Activated naive CD4-positive, alpha-beta T cell treated with anti-CD3 and anti-CD28 coated beads, Interleukin-2, amount 10 ng/mL, durations not matched to agents 7 days and 5 days (primary cell): ENCODE results near the gene ZNF57.
"Not testable (repeated sequence)": the region's sequence is repeated elsewhere in the genome, so short reads cannot be mapped to it uniquely, and the experiment has no call there.

Experiments used
- CTCF ChIA-PET: fragments of 350-600 bp; sonication (Branson Sonifier 250); formaldehyde crosslinking; loops from one replicate; lab custom pipeline; 2021; ENCODE audit warnings: antibody characterized with exemption; lab: Charles Lee
- DNase-seq: peaks from one replicate; pipeline ENCODE4 v3.0.0-alpha.2; 2020
- H3K27ac Mint-ChIP-seq: one replicate; pipeline ENCODE4 v1.8.0; 2021; ENCODE audit warnings: mild to moderate bottlenecking, moderate library complexity, mixed read lengths
- H3K27me3 Mint-ChIP-seq: one replicate; pipeline ENCODE4 v1.8.0; 2021; ENCODE audit warnings: mild to moderate bottlenecking, mixed read lengths
- H3K36me3 Mint-ChIP-seq: one replicate; pipeline ENCODE4 v1.8.0; 2021; ENCODE audit warnings: mixed read lengths
- H3K4me1 Mint-ChIP-seq: one replicate; pipeline ENCODE4 v1.8.0; 2021; ENCODE audit warnings: mixed read lengths
- H3K4me3 Mint-ChIP-seq: one replicate; pipeline ENCODE4 v1.8.0; 2021; ENCODE audit warnings: mild to moderate bottlenecking, moderate library complexity, mixed read lengths
- H3K9me3 Mint-ChIP-seq: one replicate; pipeline ENCODE4 v1.8.0; 2021; ENCODE audit warnings: mixed read lengths

Gene ZNF57

DNA sequence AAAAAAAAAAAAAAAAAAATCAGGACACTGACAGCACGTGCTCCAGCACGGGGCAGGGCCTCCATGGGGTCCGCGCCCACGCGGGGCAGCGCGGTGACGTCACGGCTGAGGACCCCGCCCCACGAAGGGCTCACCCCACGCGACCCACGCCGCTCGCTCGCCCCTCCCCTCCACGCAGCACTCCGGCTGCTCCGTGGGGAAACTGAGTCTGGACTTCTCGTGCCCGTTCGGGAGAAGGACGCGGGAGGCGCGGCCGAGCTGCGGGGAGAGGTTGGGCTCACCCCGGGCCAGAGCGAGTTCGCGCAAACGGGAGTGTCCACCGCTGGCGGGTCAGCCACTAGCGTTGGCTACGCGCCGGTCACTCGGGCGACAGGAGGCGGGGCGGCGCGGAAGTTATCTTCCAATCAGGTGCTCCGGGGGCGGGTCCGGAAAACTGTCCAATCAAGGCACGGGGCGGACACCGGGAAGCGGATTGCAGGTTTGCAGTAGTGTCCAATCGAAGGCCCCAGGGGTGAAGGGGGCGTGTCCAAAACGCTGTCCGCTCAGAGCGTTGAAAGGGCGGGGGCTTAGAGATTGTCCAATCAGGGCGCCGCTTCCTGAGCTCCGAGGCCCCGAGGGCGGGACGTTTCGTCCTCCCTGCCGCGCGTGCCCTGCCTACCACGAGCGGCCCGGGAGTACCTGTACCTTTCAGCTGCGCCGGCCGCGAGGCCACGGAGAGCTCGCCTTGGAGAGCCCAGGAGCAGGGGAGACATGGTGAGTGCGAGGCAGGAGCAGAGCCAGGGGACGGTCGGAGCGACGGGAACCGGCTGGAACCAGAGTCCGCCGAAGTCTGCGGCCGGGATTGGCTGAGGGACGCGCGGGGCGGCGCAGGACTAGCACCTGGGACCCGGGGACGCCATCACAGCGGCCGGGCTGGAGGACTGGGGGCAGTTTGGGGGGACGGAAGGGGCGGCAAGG, at the start of gene ZNF57:
ZNF57 (plus strand) TSS at position 633 of the 957 bp plus-strand sequence; CDS start at position 751, 118 bp downstream.
- CTCF ChIA-PET, result interaction anchor here (0.5 to 1.0 kb wide), 3 partner anchors 13 to 318 kb away, joined by 3 to 6 read pairs (median 3); no protein-coding TSS in a partner anchor
- H3K36me3 Mint-ChIP-seq, result peaks cover 6% of the 10 kb centered on the region
- DNase-seq, result peak; percentile 99
- H3K9me3 Mint-ChIP-seq, result peaks cover 22% of the 10 kb centered on the region
- peak within 1 kb of the TSS; percentile 100 for H3K4me3 Mint-ChIP-seq
- peaks cover 5% of the 10 kb centered on the region for H3K27me3 Mint-ChIP-seq
- H3K4me1 Mint-ChIP-seq, result peaks cover 27% of the 10 kb centered on the region
- H3K27ac Mint-ChIP-seq, result peak within 1 kb of the TSS; percentile 94

- Mint-ChIP-seq H3K9me3 (peaks cover 65% of the 10 kb centered on the region), H3K4me1 (peaks cover 25% of the 10 kb centered on the region), H3K4me3 (no peak overlapping the region), H3K27ac (no peak overlapping the region), H3K36me3 (peaks cover 58% of the 10 kb centered on the region), H3K27me3 (no peaks in the 10 kb centered on the region)
- CTCF ChIA-PET, result no interaction called here
- no peak for DNase-seq
Measured at GRCh38 chr19:2852598-2852997, 48.1 kb upstream of the ZNF57 start.

DNA sequence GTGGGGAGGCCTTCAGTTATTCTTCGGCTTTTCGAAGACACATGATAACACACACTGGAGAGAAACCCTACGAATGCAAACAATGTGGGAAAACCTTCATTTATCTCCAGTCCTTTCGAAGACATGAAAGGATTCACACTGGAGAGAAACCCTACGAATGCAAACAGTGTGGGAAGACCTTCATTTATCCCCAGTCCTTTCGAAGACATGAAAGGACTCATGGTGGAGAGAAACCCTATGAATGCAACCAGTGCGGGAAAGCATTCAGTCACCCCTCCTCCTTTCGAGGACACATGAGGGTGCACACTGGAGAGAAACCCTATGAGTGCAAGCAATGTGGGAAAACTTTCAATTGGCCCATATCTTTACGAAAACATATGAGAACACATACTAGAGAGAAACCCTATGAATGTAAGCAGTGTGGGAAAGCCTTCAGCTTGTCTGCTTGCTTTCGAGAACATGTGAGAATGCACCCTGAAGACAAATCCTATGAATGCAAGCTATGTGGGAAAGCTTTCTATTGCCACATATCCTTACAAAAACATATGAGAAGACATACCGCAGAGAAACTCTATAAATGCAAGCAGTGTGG, 47.6 kb upstream of the ZNF57 start:
- H3K4me3 Mint-ChIP-seq, result no peak overlapping the region
- no peaks in the 10 kb centered on the region for H3K27me3 Mint-ChIP-seq
- peaks cover 58% of the 10 kb centered on the region for H3K36me3 Mint-ChIP-seq
- peaks cover 67% of the 10 kb centered on the region for H3K9me3 Mint-ChIP-seq
- CTCF ChIA-PET, result no interaction called here
- no peak for DNase-seq
- H3K4me1 Mint-ChIP-seq, result peaks cover 25% of the 10 kb centered on the region
- H3K27ac Mint-ChIP-seq, result no peak overlapping the region

- no peaks in the 10 kb centered on the region for H3K27me3 Mint-ChIP-seq
- H3K4me3 Mint-ChIP-seq, result no peak overlapping the region
- peaks cover 21% of the 10 kb centered on the region for H3K4me1 Mint-ChIP-seq
- CTCF ChIA-PET, result no interaction called here
- H3K27ac Mint-ChIP-seq, result no peak overlapping the region
- peaks cover 59% of the 10 kb centered on the region for H3K36me3 Mint-ChIP-seq
- DNase-seq, result no peak
- peaks cover 75% of the 10 kb centered on the region for H3K9me3 Mint-ChIP-seq
Measured at GRCh38 chr19:2854849-2855248, 45.9 kb upstream of the ZNF57 start.

DNA sequence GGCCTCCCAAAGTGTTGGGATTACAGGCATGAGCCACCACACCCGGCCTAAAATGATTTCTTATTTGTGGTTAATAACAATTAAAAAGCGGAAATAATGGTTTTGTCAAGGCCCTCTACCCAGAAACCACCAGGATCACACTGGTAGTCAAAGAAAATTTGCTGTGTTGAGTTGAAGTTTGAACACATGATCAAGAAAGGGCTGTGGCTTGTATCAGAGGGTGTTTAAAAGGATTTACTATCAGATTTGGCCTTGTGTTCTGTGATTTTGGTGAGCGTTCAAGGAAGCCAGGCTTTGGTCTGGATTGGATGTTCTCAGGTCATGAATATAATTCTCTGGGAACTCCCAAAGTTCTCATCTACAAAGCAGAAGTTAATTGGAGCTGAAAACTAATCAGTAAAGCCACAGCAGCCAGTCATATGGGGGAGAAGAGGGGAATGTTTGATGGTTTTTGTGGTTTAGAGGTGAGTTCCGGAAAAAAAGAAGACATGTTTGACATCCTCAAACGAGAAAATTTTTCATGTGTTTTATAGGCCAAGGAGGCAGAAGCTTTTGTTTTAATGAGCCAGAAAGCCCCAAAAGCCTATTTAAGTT, 44.2 kb upstream of the ZNF57 start:
- H3K36me3 Mint-ChIP-seq, result peaks cover 43% of the 10 kb centered on the region
- peak overlapping the region; percentile 84 for H3K27ac Mint-ChIP-seq
- CTCF ChIA-PET, result no interaction called here
- DNase-seq, result no peak
- H3K27me3 Mint-ChIP-seq, result no peaks in the 10 kb centered on the region
- H3K4me1 Mint-ChIP-seq, result peaks cover 13% of the 10 kb centered on the region
- peaks cover 64% of the 10 kb centered on the region for H3K9me3 Mint-ChIP-seq
- H3K4me3 Mint-ChIP-seq, result no peak overlapping the region

DNA sequence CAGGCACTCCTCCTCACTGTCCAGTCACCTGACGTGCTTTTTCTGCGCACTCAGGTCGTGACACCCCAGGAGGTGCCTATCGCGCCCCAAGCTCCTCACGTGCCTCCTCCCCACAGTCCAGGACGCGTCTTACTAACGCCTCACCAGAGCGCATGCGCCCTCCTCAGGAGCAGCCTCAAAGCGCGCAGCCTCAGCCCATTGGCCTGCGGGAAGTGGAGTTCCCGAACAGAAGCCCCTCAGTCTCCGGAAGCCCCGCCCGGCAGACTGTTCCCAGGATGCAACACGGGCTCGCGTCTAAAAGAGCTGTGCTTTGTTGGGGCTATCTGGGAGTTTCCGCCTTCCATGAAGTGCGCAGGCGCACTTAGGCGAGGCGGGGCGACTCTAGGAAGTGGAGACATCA, 41.9 kb upstream of the ZNF57 start:
- CTCF ChIA-PET, result no interaction called here
- no peak overlapping the region for H3K4me3 Mint-ChIP-seq
- no peak for DNase-seq
- peaks cover 13% of the 10 kb centered on the region for H3K4me1 Mint-ChIP-seq
- H3K27me3 Mint-ChIP-seq, result no peaks in the 10 kb centered on the region
- H3K9me3 Mint-ChIP-seq, result peaks cover 49% of the 10 kb centered on the region
- H3K36me3 Mint-ChIP-seq, result peaks cover 23% of the 10 kb centered on the region
- H3K27ac Mint-ChIP-seq, result no peak overlapping the region

DNA sequence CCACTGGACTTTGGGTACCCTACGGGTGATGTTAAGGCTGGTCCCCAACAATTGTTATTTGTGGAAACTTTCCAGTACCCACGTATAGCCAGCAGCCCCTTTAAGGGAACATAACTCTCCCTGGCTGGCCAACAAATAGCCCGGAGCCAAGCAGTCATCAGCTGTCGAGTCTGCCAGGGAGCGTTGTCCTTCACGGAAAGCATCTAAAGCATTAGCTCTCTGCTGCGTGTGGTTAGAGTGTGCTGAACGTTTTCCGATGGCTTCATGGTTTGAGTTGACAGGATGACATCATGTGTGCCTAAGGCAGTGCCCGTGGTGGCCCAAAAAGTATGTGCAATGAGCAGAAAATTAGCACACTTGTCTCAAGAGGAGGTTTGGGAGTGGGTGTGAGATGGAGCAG, 36.9 kb upstream of the ZNF57 start:
- Mint-ChIP-seq H3K4me3 (no peak overlapping the region), H3K27me3 (no peaks in the 10 kb centered on the region), H3K4me1 (no peaks in the 10 kb centered on the region), H3K36me3 (peaks cover 4% of the 10 kb centered on the region), H3K9me3 (peaks cover 24% of the 10 kb centered on the region), H3K27ac (no peak overlapping the region)
- CTCF ChIA-PET, result no interaction called here
- no peak for DNase-seq

DNA sequence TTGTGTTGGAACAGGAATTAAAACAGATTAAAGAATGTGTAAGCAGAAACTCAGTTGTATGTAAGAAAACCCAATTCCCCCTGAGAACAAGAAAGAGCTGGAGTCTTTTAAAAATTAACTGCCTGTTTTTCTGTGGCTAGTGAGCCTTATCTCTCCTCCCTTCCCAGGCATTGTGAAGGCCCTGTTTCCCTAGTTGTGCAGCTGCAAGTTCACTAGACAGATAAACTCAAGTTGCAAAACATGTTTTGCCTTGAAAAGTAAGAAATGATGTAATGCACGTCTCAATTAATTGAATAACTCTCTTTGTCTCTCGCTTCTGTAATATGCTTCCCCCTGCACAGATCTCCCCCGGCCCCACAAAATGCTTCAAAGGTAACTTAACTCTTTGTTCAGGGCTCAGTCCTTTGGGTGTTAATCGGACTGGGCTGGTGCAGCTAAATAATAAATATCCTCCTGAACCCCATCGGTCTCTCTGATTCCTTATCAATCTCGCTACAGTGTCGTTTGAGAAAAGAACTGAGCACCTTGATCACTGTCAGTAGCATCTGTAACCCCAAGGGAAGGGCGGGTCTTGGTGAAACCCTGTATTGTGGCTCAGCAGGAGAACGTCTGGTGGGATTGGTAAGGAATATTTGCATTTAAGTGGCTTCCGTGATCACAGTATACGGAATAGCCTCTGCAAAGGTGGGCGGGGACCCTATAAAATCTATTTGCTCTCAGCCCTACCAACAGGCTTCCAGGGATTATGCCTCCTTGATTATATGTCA, 35.2 kb upstream of the ZNF57 start:
- H3K36me3 Mint-ChIP-seq, result peaks cover 4% of the 10 kb centered on the region
- no peak for DNase-seq
- H3K9me3 Mint-ChIP-seq, result peaks cover 15% of the 10 kb centered on the region
- CTCF ChIA-PET, result no interaction called here
- no peaks in the 10 kb centered on the region for H3K4me1 Mint-ChIP-seq
- no peaks in the 10 kb centered on the region for H3K27me3 Mint-ChIP-seq
- H3K27ac Mint-ChIP-seq, result no peak overlapping the region
- no peak overlapping the region for H3K4me3 Mint-ChIP-seq

- Mint-ChIP-seq H3K36me3 (peaks cover 4% of the 10 kb centered on the region), H3K4me3 (no peak overlapping the region), H3K9me3 (peaks cover 19% of the 10 kb centered on the region), H3K27ac (no peak overlapping the region), H3K4me1 (no peaks in the 10 kb centered on the region), H3K27me3 (no peaks in the 10 kb centered on the region)
- DNase-seq, result no peak
- CTCF ChIA-PET, result no interaction called here
Measured at GRCh38 chr19:2866495-2867024, 34.2 kb upstream of the ZNF57 start.

GRCh38 chr19:2867025-2867991, 33.4 kb upstream of the ZNF57 start, which contains the start of gene ZNF556:
Gene ZNF556 (plus strand): TSS chr19:2867335. CDS start chr19:2867422, 87 bp downstream.
- CTCF ChIA-PET, result no interaction called here
- DNase-seq, result no peak
- H3K9me3 Mint-ChIP-seq, result peaks cover 20% of the 10 kb centered on the region
- no peak within 1 kb of the TSS for H3K27ac Mint-ChIP-seq
- no peaks in the 10 kb centered on the region for H3K27me3 Mint-ChIP-seq
- no peaks in the 10 kb centered on the region for H3K4me1 Mint-ChIP-seq
- H3K4me3 Mint-ChIP-seq, result no peak within 1 kb of the TSS
- peaks cover 3% of the 10 kb centered on the region for H3K36me3 Mint-ChIP-seq

DNA sequence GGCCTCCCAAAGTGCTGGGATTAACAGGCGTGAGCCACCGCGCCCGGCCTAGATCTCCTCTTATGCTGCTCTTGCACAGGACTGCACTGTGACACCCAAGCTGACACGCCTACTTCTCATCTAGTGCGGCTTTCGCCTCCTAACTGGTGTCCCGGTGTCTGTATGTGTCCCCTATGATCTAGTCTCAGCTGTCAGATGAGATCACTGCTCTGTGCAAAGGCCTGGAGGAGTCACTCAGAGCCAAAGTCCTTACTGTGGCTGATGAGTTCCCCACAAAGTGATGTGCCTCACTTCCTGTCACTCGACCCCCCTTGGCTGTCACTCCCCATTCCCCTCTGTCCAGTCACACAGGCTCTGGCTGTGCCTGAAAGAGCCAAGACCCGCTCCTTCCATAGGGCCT, 31.1 kb upstream of the ZNF57 start:
- DNase-seq, result no peak
- no peaks in the 10 kb centered on the region for H3K27me3 Mint-ChIP-seq
- H3K9me3 Mint-ChIP-seq, result peaks cover 13% of the 10 kb centered on the region
- CTCF ChIA-PET, result interaction anchor here (0.7 to 1.6 kb wide), 2 partner anchors 18 to 221 kb away, joined by 3 to 6 read pairs; no protein-coding TSS in a partner anchor
- no peak overlapping the region for H3K27ac Mint-ChIP-seq
- H3K36me3 Mint-ChIP-seq, result peaks cover 1% of the 10 kb centered on the region
- H3K4me3 Mint-ChIP-seq, result no peak overlapping the region
- no peaks in the 10 kb centered on the region for H3K4me1 Mint-ChIP-seq

DNA sequence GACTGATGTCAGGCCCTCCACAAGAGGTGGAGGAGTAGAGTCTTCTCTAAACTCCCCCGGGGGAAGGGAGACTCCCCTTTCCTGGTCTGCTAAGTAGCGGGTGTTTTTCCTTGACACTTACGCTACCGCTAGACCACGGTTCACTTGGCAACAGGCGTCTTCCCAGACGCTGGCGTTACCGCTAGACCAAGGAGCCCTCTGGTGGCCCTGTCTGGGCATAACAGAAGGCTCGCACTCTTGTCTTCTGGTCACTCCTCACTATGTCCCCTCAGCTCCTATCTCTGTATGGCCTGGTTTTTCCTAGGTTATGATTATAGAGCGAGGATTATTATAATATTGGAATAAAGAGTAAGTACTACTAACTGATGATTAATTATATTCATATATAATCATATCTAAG, 28.6 kb upstream of the ZNF57 start:
- not testable (repeated sequence) for H3K4me1 Mint-ChIP-seq
- CTCF ChIA-PET, result interaction anchor here (0.6 to 1.6 kb wide), 2 partner anchors 65 to 224 kb away, joined by 3 to 12 read pairs; no protein-coding TSS in a partner anchor

More for the DNA sequence above, 28.6 kb upstream of the ZNF57 start:
- not testable (repeated sequence) for DNase-seq, H3K27me3 Mint-ChIP-seq, H3K27ac Mint-ChIP-seq, H3K4me3 Mint-ChIP-seq, H3K36me3 Mint-ChIP-seq
- peaks cover 17% of the 10 kb centered on the region for H3K9me3 Mint-ChIP-seq
